GM12878 (cell line): ENCODE results near the gene LGMN. TPM values are rescaled to one million over a fixed set of nuclear protein-coding genes. Genes with fewer than 3 reads are reported as not detected.

ENCODE experiments used
- ASH2L ChIP-seq: fragments of 300-600, 200-600 bp; sonication (generic); IDR thresholded peaks from 2 replicates; pipeline ENCODE4 v1.6.1; 2017; ENCODE audit warnings: low read depth, mild to moderate bottlenecking, borderline replicate concordance
- CBX3 ChIP-seq: fragments of 200-600 bp; sonication (generic); IDR thresholded peaks from 2 replicates; pipeline ENCODE4 v1.6.1; 2016; ENCODE audit warnings: low read depth, borderline replicate concordance
- CBX5 ChIP-seq: sonication (generic); IDR thresholded peaks from 2 replicates; pipeline ENCODE4 v1.6.1; 2016; ENCODE audit warnings: low read depth, moderate library complexity, mild to moderate bottlenecking, inconsistent platforms
- CEBPB ChIP-seq, 2 experiments: fragments of 150-350 bp in 1 of 2; IDR thresholded peaks; 2 replicates each; pipeline ENCODE4 v1.6.1; 2012 to 2014; ENCODE audit warnings: low read depth in 2 of 2, low read length in 2 of 2, borderline replicate concordance in 1 of 2, inconsistent platforms in 1 of 2
- CHD4 ChIP-seq: fragments of 200-600 bp; sonication (generic); IDR thresholded peaks from 2 replicates; pipeline ENCODE4 v1.6.1; 2016; ENCODE audit warnings: mild to moderate bottlenecking
- CREM ChIP-seq: IDR thresholded peaks from 2 replicates; pipeline ENCODE4 v1.6.1; 2014; ENCODE audit warnings: antibody characterized with exemption, low read depth
- EED ChIP-seq: sonication (generic); IDR thresholded peaks from 2 replicates; pipeline ENCODE4 v1.6.1; 2016; ENCODE audit warnings: antibody characterized with exemption, low read depth
- EP300 ChIP-seq, 2 experiments: fragments of 150-350 bp in 1 of 2; IDR thresholded peaks; 2 replicates each; pipeline ENCODE4 v1.6.1; 2011 to 2012; ENCODE audit warnings: low read depth in 2 of 2, low read length in 2 of 2, borderline replicate concordance in 1 of 2, improper control_type of control experiment in 1 of 2, inconsistent platforms in 1 of 2; ENCODE audit not compliant: control insufficient read depth in 1 of 2
- EZH2 ChIP-seq: IDR thresholded peaks from 2 replicates; pipeline ENCODE4 v1.6.1; 2012; ENCODE audit warnings: low read depth, mild to moderate bottlenecking, control low read depth, inconsistent platforms, low read length, borderline replicate concordance; ENCODE audit not compliant: control insufficient read depth
- FOS ChIP-seq: IDR thresholded peaks from 3 replicates; pipeline ENCODE4 v1.6.1; 2011; ENCODE audit warnings: borderline replicate concordance; ENCODE audit not compliant: insufficient read length; ENCODE audit errors: extremely low read depth
- HCFC1 ChIP-seq: fragments of 150-350 bp; IDR thresholded peaks from 2 replicates; pipeline ENCODE4 v1.6.1; 2014; ENCODE audit warnings: low read length
- HDAC2 ChIP-seq: fragments of 200-600 bp; sonication (generic); IDR thresholded peaks from 2 replicates; pipeline ENCODE4 v1.6.1; 2017
- HSF1 ChIP-seq: fragments of 150-350 bp; IDR thresholded peaks from 2 replicates; pipeline ENCODE4 v1.6.1; 2014; ENCODE audit warnings: mild to moderate bottlenecking, low read depth, low read length
- IRF4 ChIP-seq: IDR thresholded peaks from 2 replicates; pipeline ENCODE4 v1.6.1; 2011; ENCODE audit warnings: low read depth, low read length
- JUND ChIP-seq: IDR thresholded peaks from 2 replicates; pipeline ENCODE4 v1.6.1; 2012; ENCODE audit warnings: low read depth, mild to moderate bottlenecking, low read length, improper control_type of control experiment, moderate library complexity
- KAT2A ChIP-seq: conservative IDR thresholded peaks from 2 replicates; pipeline ENCODE4 v1.6.1; 2011; ENCODE audit warnings: low read depth, low read length; ENCODE audit not compliant: control insufficient read depth
- MEF2A ChIP-seq: IDR thresholded peaks from 2 replicates; pipeline ENCODE4 v1.6.1; 2011; ENCODE audit warnings: low read depth, mild to moderate bottlenecking, low read length, moderate library complexity; ENCODE audit not compliant: insufficient read depth
- MEF2B ChIP-seq: fragments of 450-650 bp; IDR thresholded peaks from 2 replicates; pipeline ENCODE4 v1.6.1; 2018; ENCODE audit warnings: mild to moderate bottlenecking, moderate library complexity; ENCODE audit not compliant: partially characterized antibody, poor library complexity, severe bottlenecking
- MTA2 ChIP-seq: fragments of 450-650 bp; IDR thresholded peaks from 2 replicates; pipeline ENCODE4 v1.6.1; 2016; ENCODE audit warnings: low read depth, mild to moderate bottlenecking, moderate library complexity
- MTA3 ChIP-seq: IDR thresholded peaks from 2 replicates; pipeline ENCODE4 v1.6.1; 2012; ENCODE audit warnings: low read length, inconsistent platforms, borderline replicate concordance
- MYB ChIP-seq: fragments of 150-350 bp; IDR thresholded peaks from 2 replicates; pipeline ENCODE4 v1.6.1; 2014; ENCODE audit warnings: mild to moderate bottlenecking, low read depth, low read length, borderline replicate concordance
- NR2C1 ChIP-seq: fragments of 450-650 bp; IDR thresholded peaks from 2 replicates; pipeline ENCODE4 v1.6.1; 2017; ENCODE audit warnings: antibody characterized with exemption, mild to moderate bottlenecking, moderate library complexity
- PAX5 ChIP-seq: IDR thresholded peaks from 2 replicates; pipeline ENCODE4 v1.6.1; 2011; ENCODE audit warnings: low read depth, low read length, borderline replicate concordance
- RB1 ChIP-seq: fragments of 450-650 bp; formaldehyde crosslinking; IDR thresholded peaks from 2 replicates; pipeline ENCODE4 v1.6.1; 2017; ENCODE audit warnings: mild to moderate bottlenecking, borderline replicate concordance
- SPI1 ChIP-seq: IDR thresholded peaks from 2 replicates; pipeline ENCODE4 v1.6.1; 2011; ENCODE audit warnings: low read depth, mild to moderate bottlenecking, low read length, moderate library complexity, borderline replicate concordance; ENCODE audit not compliant: insufficient read depth
- SRF ChIP-seq, 2 experiments: IDR thresholded peaks; 2 replicates each; pipeline ENCODE4 v1.6.1; 2011; ENCODE audit warnings: low read depth in 2 of 2, low read length in 2 of 2, mild to moderate bottlenecking in 1 of 2, moderate library complexity in 1 of 2
- STAT3 ChIP-seq: IDR thresholded peaks from 2 replicates; pipeline ENCODE4 v1.6.1; 2011; ENCODE audit warnings: low read depth, low read length, improper control_type of control experiment
- TAF1 ChIP-seq: IDR thresholded peaks from 2 replicates; pipeline ENCODE4 v1.6.1; 2011; ENCODE audit warnings: mild to moderate bottlenecking, low read depth, low read length, borderline replicate concordance
- ZNF217 ChIP-seq: fragments of 450-650 bp; IDR thresholded peaks from 2 replicates; pipeline ENCODE4 v1.6.1; 2017; ENCODE audit warnings: antibody characterized with exemption, mild to moderate bottlenecking
- ZNF384 ChIP-seq: IDR thresholded peaks from 2 replicates; pipeline ENCODE4 v1.6.1; 2012; ENCODE audit warnings: low read depth, mild to moderate bottlenecking, low read length, improper control_type of control experiment, borderline replicate concordance
- ZNF622 ChIP-seq: fragments of 450-650 bp; IDR thresholded peaks from 2 replicates; pipeline ENCODE4 v1.6.1; 2017; ENCODE audit warnings: mild to moderate bottlenecking, inconsistent platforms
- ZZZ3 ChIP-seq: IDR thresholded peaks from 2 replicates; pipeline ENCODE4 v1.6.1; 2011; ENCODE audit warnings: low read depth; ENCODE audit not compliant: control insufficient read depth, insufficient read length
- polyA plus RNA-seq, 11 experiments: library from polyadenylated mRNA; depleted of rRNA in 4 of 11; unstranded in 6 of 11; stranded (reverse) in 5 of 11; fragments of >200 nt; fragmentation: Nextera tagmentation in 4 of 11; fragmentation: Illumina TruSeq in 1 of 11; extraction: Ambion mirVana in 4 of 11; extraction: Trizol in 1 of 11; gene quantifications; 1 replicate in 1 of 11; 2 replicates in 10 of 11; pipeline versions ENCODE4 v1.2.1 to v1.2.3, GENCODE V29; 2011 to 2016; ENCODE audit warnings: inconsistent platforms in 2 of 11, missing spikeins in 2 of 11, low read depth in 1 of 11
- total RNA-seq, 4 experiments: library from RNA; depleted of rRNA in 3 of 4; stranded (reverse); fragments of >200 nt in 3 of 4; fragmentation: Illumina TruSeq in 1 of 4; extraction: Trizol in 1 of 4; gene quantifications; 2 replicates each; pipeline versions ENCODE4 v1.2.1 to v1.2.3, GENCODE V29; 2013 to 2021

LGMN gene
- total and polyA plus RNA-seq, 10 of the 15 experiments (the other 5 are each of a cell fraction or from before 2014, with no cell fraction given): 0.71 to 192 (median 3.9) TPM

GRCh38 chr14:92793709-92794546 is 45.5 kb upstream of the LGMN start, which contains the start of gene GOLGA5 (continued):
- TF ChIP-seq HSF1 (no peak), ASH2L (no peak), STAT3 (no peak), ZNF384 (no peak), CREM (peak; percentile 81), KAT2A (no peak), NR2C1 (peak; percentile 48; the same call in 1 of the 2 replicates), MYB (peak; percentile 97), JUND (no peak), CEBPB (IDR thresholded peaks at IDR 0.05; ENCODE audit: borderline replicate concordance in 1 of 2, low read depth in 2 of 2, low read length in 2 of 2) (no peak), MTA2 (no peak), PAX5 (no peak), FOS (no peak), HCFC1 (peak; percentile 75; the same call in 1 of the 2 replicates), CHD4 (no peak), CBX5 (no peak), SRF (IDR thresholded peaks at IDR 0.05; ENCODE audit: low read depth in 2 of 2, low read length in 2 of 2) (0 out of 4 replicates have a peak, but pooled peaks of 1 of the 2 experiments have one; percentile 18), ZNF217 (no peak), EP300 (IDR thresholded peaks at IDR 0.05; ENCODE audit: borderline replicate concordance in 1 of 2, control insufficient read depth in 1 of 2, low read depth in 2 of 2, low read length in 2 of 2) (peak; percentile 69 to 77; a peak in 3 of 4 replicates), TAF1 (0 out of 2 replicates have a peak, but pooled peaks have one; percentile 44), MEF2B (no peak), SPI1 (0 out of 2 replicates have a peak, but pooled peaks have one; percentile 6), ZNF622 (no peak), MTA3 (no peak), RB1 (no peak), HDAC2 (no peak), MEF2A (no peak), EZH2 (no peak), EED (no peak), ZZZ3 (no peak), IRF4 (no peak), CBX3 (no peak)
